ENCODE data around the gene ELF1.

DNA sequence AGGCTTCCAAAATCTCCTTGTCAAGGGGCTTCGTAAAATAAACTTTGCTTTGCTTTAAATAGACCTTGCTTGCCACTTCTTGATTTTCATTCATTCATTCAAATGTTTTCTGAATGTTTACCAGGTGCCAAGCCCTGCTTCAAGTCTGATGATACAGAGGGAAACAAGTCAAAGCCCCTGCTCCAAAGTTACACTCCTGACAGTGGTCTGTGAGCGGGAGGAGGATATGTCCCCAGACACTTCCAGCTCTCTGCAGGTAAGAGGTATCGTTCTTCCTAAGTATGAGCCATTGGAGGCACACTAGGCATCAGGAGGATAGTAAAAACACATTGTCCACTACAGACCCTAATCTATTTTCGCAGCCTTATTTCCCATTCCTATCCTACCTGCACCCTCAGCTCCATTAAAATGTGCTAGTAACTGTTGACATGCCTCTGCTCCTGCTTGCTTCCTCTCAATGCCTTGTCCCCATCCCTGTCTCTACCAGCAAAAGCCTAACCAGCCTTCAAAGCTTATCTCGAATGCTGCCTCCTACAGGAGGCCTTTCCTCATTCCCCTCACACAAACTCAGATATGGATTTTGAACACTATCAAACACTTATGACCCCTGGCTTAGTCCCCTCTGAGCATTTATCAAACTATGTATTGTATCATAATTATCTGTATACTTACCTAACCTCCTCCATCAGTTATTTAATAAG is 36.0 kb upstream of the ELF1 start:
- TF ChIP-seq POLR2A (IDR thresholded peaks at IDR 0.05) (no peak), POLR2AphosphoS5 (IDR thresholded peaks at IDR 0.05) (no peak)
- TF ChIP-seq, protein P1, sequence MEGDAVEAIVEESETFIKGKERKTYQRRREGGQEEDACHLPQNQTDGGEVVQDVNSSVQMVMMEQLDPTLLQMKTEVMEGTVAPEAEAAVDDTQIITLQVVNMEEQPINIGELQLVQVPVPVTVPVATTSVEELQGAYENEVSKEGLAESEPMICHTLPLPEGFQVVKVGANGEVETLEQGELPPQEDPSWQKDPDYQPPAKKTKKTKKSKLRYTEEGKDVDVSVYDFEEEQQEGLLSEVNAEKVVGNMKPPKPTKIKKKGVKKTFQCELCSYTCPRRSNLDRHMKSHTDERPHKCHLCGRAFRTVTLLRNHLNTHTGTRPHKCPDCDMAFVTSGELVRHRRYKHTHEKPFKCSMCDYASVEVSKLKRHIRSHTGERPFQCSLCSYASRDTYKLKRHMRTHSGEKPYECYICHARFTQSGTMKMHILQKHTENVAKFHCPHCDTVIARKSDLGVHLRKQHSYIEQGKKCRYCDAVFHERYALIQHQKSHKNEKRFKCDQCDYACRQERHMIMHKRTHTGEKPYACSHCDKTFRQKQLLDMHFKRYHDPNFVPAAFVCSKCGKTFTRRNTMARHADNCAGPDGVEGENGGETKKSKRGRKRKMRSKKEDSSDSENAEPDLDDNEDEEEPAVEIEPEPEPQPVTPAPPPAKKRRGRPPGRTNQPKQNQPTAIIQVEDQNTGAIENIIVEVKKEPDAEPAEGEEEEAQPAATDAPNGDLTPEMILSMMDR (IDR thresholded peaks at IDR 0.05), result no peak
